HG03066 (cell line): Measurements from ENCODE around the gene OR1D5.
"Not testable (repeated sequence)": the region's sequence is repeated elsewhere in the genome, so short reads cannot be mapped to it uniquely, and the experiment has no call there.

ENCODE experiments used
- ATAC-seq: cut with Tn5 transposase; IDR thresholded peaks from one replicate; pipeline ENCODE4 v1.9.1; 2021; ENCODE audit warnings: low read depth; ENCODE audit not compliant: unreplicated experiment

The OR1D5 gene

DNA sequence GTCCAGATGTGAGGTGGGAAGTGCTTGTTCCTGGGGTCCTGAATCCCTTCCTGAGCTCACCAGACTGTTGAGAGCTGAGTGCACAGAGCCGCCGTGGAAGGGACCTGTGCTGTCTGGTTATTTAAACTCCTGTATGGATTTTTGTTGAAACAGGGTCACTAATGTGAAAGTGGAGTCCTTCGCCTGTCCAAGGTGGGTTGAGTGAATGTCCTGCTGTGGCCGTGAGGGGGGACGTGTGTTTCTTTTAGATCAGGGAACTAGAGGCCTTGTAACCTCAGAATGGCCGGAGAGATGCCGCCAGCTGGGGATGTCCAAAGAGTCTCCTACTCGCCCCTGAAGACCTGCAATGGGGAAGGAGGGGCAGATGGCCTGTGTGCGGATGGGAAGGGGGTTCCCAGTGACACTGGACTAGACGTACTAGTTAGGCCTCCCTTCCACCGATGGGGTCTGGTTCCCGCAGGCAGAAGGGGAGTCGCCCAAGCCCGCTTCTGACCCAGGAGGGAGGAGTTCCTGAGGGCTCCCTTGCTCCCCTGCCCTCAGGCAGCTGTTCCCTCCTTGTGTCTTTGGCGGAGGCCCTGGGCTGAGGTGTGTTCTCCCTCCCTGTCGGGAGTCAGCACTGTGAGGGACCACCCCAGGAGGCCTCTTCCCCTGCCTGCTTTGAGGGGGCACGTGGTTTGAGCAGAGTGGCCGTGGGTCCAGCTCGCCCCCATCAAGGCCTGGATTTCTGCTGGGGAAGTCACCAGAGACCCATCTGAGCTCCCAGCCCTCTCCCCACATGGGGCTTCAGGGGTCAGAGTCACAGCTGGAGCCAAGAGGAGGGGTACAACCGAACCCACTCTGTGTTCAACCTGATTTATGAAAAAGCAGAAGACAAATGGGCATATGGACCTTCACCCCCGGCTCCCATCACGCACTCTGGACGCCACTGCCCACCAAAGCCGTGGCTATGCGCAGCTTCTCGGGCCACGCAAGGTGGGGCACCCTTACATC lies 30.9 kb downstream of the OR1D5 start:
- ATAC-seq, result no peak

GRCh38 chr17:3030852-3031470 lies 32.4 kb downstream of the OR1D5 start:
- ATAC-seq, result not testable (repeated sequence)

DNA sequence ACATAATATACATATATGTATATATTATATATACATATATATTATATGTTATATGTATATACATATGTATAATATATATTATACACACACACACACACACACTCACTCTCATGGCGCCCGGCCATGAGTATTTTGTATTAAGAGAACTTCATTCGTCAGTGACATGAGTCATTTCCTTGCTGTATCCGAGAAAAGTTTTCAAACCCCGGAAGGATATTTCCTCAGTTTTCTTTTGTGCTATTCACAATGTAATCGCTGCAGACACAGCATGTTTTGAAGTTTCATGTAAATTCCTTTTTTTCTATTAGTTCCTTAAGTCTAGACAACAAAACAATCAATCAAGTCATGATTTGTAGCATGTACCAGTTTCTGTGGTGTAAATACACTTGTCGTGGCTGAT lies 33.3 kb downstream of the OR1D5 start:
- no peak for ATAC-seq

GRCh38 chr17:3029213-3029913 lies 34.0 kb downstream of the OR1D5 start:
- no peak for ATAC-seq

- ATAC-seq, result no peak
Measured at GRCh38 chr17:3027786-3028532, 35.4 kb downstream of the OR1D5 start.

GRCh38 chr17:3026856-3027751 lies 36.3 kb downstream of the OR1D5 start:
- no peak for ATAC-seq

GRCh38 chr17:3026125-3026855 lies 37.1 kb downstream of the OR1D5 start:
- ATAC-seq, result no peak

GRCh38 chr17:3025421-3026124 lies 37.8 kb downstream of the OR1D5 start:
- ATAC-seq, result no peak

GRCh38 chr17:3024346-3024745 lies 39.1 kb downstream of the OR1D5 start:
- no peak for ATAC-seq

DNA sequence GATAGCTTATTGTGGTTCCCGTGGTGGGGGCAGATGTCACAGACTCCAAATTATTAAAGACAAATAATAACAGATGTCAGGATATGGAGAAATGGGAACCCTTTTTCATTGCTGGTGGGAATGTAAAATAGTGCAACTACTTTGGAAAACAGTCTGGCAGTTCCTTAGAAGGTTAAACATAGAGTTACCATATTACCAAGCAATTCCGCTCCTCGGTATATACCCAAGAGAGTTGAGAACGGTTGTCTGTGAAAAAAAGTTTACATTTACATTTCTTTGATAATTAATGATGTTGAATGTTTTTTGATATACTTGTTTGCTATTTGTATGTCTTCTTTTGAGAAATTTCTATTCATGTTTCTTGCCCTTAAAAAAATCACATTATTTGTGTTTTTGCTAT lies 41.2 kb downstream of the OR1D5 start:
- no peak for ATAC-seq

DNA sequence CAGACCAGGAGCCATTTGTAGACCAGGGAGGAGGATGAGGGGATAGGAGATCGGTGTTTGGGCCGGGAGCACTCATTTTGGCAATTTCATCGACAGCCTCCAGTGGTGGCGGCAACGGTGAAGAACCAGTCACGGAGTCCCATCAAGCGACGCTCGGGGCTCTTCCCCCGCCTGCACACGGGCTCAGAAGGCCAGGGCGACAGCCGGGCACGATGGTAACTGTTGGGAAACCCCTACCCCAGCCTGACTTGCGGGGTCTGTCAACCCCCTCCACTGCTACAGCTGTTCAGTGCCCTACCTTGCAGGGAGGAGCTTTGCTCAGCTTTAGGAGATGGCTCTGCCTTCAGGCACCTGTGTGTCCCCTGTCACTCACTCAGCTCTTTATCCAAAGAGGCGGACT lies 43.0 kb downstream of the OR1D5 start:
- no peak for ATAC-seq

DNA sequence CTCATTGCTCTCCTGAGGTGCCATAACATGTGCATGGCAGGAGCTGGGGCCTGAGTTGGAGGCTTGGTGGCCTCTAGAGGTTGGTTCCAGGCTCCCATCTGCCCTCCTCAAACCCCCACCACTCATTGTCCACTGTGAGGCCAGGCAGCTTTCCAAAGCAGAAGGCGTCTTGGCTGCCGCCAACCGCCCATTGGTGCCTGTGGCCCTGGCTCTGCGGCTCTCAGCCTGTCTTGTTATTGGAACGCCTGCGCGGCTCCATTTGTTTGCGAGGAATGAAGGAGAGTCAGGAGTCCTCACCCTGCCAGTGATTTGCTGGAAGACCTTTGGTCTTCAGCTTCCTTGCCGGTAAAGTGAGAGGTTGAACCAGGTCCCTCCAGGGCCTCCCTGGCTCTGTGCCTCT lies 43.6 kb downstream of the OR1D5 start:
- ATAC-seq, result no peak

GRCh38 chr17:3017936-3018335 lies 45.5 kb downstream of the OR1D5 start:
- ATAC-seq, result no peak

DNA sequence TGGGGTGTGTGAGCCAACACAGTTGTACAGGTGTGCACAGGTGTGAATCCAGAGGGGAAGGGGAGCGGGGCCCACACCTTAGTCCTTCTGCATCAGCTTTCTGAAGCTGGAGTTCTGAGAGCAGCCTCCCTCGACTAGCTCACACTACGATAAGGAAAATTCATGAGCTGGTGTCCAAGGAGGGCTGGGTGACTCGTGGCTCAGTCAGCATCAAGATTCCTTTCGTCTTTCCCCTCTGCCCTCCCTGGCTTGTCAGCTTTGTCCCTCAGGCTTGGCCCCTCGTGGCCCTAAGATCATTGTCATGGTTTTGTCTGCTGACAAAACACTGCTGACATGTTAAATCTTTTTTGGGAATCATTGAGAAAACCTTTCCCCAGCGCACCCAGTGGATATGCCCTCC lies 47.5 kb downstream of the OR1D5 start:
- no peak for ATAC-seq

GRCh38 chr17:3012926-3013581 lies 50.4 kb downstream of the OR1D5 start:
- ATAC-seq, result no peak
